ENCODE data around the gene PTRHD1. TPM values are rescaled to one million over a fixed set of nuclear protein-coding genes. Genes with fewer than 3 reads are reported as not detected.
"Not testable (repeated sequence)": the region's sequence is repeated elsewhere in the genome, so short reads cannot be mapped to it uniquely, and the experiment has no call there.

The PTRHD1 gene
- total RNA-seq, 1 donor from 2014 or later, result 41.6 TPM

DNA sequence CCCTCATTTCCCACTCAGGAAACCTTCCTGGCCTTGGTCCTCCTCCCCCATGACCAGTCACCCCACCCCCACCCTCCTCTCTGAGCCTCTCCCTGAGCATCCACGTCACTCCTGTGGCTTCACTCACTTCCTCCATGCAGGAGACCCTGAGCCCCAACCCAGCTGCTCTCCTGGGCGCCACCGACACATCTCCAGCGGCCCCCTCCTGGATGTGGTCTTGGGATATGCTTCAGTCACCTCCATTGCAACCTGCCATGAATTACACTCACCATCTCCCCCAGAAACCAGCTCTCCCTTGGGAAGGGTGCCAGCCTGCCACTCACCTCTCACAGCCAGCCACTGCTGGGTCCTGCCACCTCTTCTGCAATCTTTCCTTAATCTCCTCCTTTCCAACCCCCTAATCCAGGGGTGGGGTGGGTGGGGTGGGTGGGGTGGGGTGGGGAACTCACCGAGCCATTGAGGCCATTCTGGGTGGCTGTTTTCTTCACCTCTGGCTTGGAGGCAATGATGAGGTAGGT is 44.9 kb upstream of the PTRHD1 start:
- Histone ChIP-seq H3K9me3 (ENCODE audit: low read depth) (no peaks in the 10 kb centered on the region), H3K4me2 (no peak overlapping the region), H3K79me2 (ENCODE audit: low read depth) (no peaks in the 10 kb centered on the region), H3K4me3 (no peak overlapping the region), H4K20me1 (ENCODE audit: low read depth) (no peaks in the 10 kb centered on the region), H3K27ac (no peak overlapping the region), H2AFZ (replicated peaks) (no peak overlapping the region), H3F3A (ENCODE audit: low read depth) (peaks cover 7% of the 10 kb centered on the region), H3K4me1 (peaks cover 7% of the 10 kb centered on the region), H3K36me3 (no peaks in the 10 kb centered on the region), H3K9ac (no peak overlapping the region), H3K27me3 (no peaks in the 10 kb centered on the region)
- Mint-ChIP-seq H3K4me1 (peaks cover 15% of the 10 kb centered on the region), H3K27me3 (ENCODE audit: insufficient read depth, low read depth) (peaks cover 8% of the 10 kb centered on the region), H3K4me3 (no peak overlapping the region), H3K9me3 (no peaks in the 10 kb centered on the region), H3K27ac (no peak overlapping the region), H3K36me3 (peaks cover 26% of the 10 kb centered on the region)
- DNase-seq (ENCODE audit: low spot score), result no peak
- TF ChIP-seq, protein P1, sequence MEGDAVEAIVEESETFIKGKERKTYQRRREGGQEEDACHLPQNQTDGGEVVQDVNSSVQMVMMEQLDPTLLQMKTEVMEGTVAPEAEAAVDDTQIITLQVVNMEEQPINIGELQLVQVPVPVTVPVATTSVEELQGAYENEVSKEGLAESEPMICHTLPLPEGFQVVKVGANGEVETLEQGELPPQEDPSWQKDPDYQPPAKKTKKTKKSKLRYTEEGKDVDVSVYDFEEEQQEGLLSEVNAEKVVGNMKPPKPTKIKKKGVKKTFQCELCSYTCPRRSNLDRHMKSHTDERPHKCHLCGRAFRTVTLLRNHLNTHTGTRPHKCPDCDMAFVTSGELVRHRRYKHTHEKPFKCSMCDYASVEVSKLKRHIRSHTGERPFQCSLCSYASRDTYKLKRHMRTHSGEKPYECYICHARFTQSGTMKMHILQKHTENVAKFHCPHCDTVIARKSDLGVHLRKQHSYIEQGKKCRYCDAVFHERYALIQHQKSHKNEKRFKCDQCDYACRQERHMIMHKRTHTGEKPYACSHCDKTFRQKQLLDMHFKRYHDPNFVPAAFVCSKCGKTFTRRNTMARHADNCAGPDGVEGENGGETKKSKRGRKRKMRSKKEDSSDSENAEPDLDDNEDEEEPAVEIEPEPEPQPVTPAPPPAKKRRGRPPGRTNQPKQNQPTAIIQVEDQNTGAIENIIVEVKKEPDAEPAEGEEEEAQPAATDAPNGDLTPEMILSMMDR (IDR thresholded peaks at IDR 0.05), result no peak
- TF ChIP-seq EZH2phosphoT487 (IDR thresholded peaks at IDR 0.05), result no peak
- no peak for TF ChIP-seq EZH2 (IDR thresholded peaks at IDR 0.05)

DNA sequence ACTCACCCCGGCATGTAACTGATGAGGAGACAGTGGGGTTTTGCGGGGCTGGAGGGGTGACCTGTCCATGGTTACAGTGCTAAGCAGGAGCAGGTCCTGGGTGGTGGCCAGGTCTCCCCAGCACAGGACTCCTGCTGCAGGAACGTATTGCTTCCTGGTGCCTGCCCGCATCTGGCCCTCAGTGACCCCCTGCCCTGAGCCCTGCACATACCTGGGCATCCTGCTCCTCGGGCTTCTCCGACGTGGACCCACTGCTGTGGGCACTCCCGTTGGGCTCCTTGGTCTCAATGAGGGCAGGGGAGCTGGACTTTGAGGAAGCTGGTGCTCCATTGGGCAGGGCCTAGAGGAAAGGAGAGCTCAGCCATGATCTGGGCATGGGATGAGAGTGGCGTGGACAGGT is 43.5 kb upstream of the PTRHD1 start:
- no peaks in the 10 kb centered on the region for H3K9me3 Mint-ChIP-seq
- no peaks in the 10 kb centered on the region for H3K36me3 ChIP-seq
- H3K4me1 Mint-ChIP-seq, result peaks cover 25% of the 10 kb centered on the region

DNA sequence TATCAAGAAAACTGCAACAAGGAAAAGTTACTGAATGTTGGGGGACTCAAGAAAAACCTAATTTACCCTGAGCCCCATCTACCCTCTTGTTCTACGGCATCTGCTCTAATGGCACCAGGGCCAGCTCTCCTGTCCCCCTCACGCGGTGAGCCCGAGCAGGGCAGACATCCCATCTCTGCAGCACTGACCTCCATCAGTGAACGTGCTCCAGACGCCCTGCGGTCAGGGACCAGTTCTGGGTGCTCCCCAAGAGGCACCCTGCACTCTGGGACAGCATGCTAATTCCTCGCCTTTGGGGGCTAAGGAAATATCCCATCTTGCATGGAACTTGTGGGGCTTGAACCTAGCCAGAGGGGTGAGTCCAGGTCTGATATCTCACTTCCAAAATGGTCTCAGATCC is 43.0 kb upstream of the PTRHD1 start:
- Histone ChIP-seq H3K9me3 (ENCODE audit: low read depth) (no peaks in the 10 kb centered on the region), H3K9ac (no peak overlapping the region), H3K27me3 (no peaks in the 10 kb centered on the region), H3K27ac (no peak overlapping the region), H3K79me2 (ENCODE audit: low read depth) (no peaks in the 10 kb centered on the region), H3K4me1 (peaks cover 22% of the 10 kb centered on the region), H4K20me1 (ENCODE audit: low read depth) (no peaks in the 10 kb centered on the region), H3K4me2 (no peak overlapping the region), H3K4me3 (no peak overlapping the region), H2AFZ (replicated peaks) (no peak overlapping the region), H3F3A (ENCODE audit: low read depth) (peaks cover 20% of the 10 kb centered on the region), H3K36me3 (no peaks in the 10 kb centered on the region)
- peak overlapping the region; percentile 46 for H3K27ac Mint-ChIP-seq
- peaks cover 28% of the 10 kb centered on the region for H3K4me1 Mint-ChIP-seq
- no peak for DNase-seq (ENCODE audit: low spot score)
- no peak for TF ChIP-seq EZH2 (IDR thresholded peaks at IDR 0.05)
- TF ChIP-seq, protein P1 (IDR thresholded peaks at IDR 0.05), result no peak
- TF ChIP-seq EZH2phosphoT487 (IDR thresholded peaks at IDR 0.05), result no peak
- H3K9me3 Mint-ChIP-seq, result no peaks in the 10 kb centered on the region
- H3K27me3 Mint-ChIP-seq (ENCODE audit: insufficient read depth, low read depth), result peaks cover 10% of the 10 kb centered on the region
- peaks cover 26% of the 10 kb centered on the region for H3K36me3 Mint-ChIP-seq
- no peak overlapping the region for H3K4me3 Mint-ChIP-seq

More for the DNA sequence above, 43.5 kb upstream of the PTRHD1 start:
- Histone ChIP-seq H3K4me1 (peaks cover 18% of the 10 kb centered on the region), H3K27ac (no peak overlapping the region), H3K9ac (no peak overlapping the region), H3K4me2 (no peak overlapping the region), H2AFZ (replicated peaks) (no peak overlapping the region), H3K4me3 (no peak overlapping the region), H3K9me3 (ENCODE audit: low read depth) (no peaks in the 10 kb centered on the region), H3F3A (ENCODE audit: low read depth) (peaks cover 16% of the 10 kb centered on the region), H4K20me1 (ENCODE audit: low read depth) (no peaks in the 10 kb centered on the region), H3K79me2 (ENCODE audit: low read depth) (no peaks in the 10 kb centered on the region), H3K27me3 (no peaks in the 10 kb centered on the region)
- DNase-seq (ENCODE audit: low spot score), result no peak
- no peak overlapping the region for H3K27ac Mint-ChIP-seq
- H3K27me3 Mint-ChIP-seq (ENCODE audit: insufficient read depth, low read depth), result peaks cover 12% of the 10 kb centered on the region
- peaks cover 26% of the 10 kb centered on the region for H3K36me3 Mint-ChIP-seq
- no peak for TF ChIP-seq EZH2phosphoT487 (IDR thresholded peaks at IDR 0.05)
- TF ChIP-seq, protein P1 (IDR thresholded peaks at IDR 0.05), result no peak
- no peak for TF ChIP-seq EZH2 (IDR thresholded peaks at IDR 0.05)
- H3K4me3 Mint-ChIP-seq, result no peak overlapping the region

DNA sequence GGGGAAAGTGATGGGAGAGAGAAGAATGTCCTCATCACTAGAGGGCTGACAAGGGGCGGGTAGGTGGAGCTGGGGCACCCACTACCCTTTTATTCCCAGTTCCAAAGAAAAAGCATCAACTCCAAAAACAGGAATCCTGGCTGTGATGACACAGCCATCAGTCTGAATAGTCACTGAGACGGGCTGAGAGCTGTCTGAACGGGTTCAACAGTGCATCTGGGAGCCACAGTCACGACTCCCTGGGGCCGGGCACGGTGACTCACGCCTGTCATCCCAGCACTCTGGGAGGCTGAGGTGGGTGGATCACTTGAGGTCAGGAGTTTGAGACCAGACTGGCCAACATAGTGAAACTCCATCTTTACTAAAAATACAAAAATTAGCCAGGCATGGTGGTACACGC is 42.2 kb upstream of the PTRHD1 start:
- H2AFZ ChIP-seq (replicated peaks); H3K79me2 ChIP-seq (ENCODE audit: low read depth); H3K36me3 ChIP-seq; H3K9me3 ChIP-seq (ENCODE audit: low read depth); H3K27ac ChIP-seq; DNase-seq (ENCODE audit: low spot score); H3K27ac Mint-ChIP-seq; H3K27me3 ChIP-seq; H3K9me3 Mint-ChIP-seq; H3K4me2 ChIP-seq; H3K9ac ChIP-seq; H4K20me1 ChIP-seq (ENCODE audit: low read depth); H3K4me3 Mint-ChIP-seq; H3K4me3 ChIP-seq: not testable (repeated sequence)
- Mint-ChIP-seq H3K36me3 (peaks cover 28% of the 10 kb centered on the region), H3K4me1 (peaks cover 26% of the 10 kb centered on the region), H3K27me3 (ENCODE audit: insufficient read depth, low read depth) (peaks cover 10% of the 10 kb centered on the region)
- Histone ChIP-seq H3F3A (ENCODE audit: low read depth) (peaks cover 20% of the 10 kb centered on the region), H3K4me1 (peaks cover 23% of the 10 kb centered on the region)
